ENCODE data around the gene KAT6B. TPM values are rescaled to one million over a fixed set of nuclear protein-coding genes. Genes with fewer than 3 reads are reported as not detected.

The KAT6B gene
- total and polyA plus RNA-seq, 5 donors, result 11.3 to 53.0 (median 46.0) TPM

DNA sequence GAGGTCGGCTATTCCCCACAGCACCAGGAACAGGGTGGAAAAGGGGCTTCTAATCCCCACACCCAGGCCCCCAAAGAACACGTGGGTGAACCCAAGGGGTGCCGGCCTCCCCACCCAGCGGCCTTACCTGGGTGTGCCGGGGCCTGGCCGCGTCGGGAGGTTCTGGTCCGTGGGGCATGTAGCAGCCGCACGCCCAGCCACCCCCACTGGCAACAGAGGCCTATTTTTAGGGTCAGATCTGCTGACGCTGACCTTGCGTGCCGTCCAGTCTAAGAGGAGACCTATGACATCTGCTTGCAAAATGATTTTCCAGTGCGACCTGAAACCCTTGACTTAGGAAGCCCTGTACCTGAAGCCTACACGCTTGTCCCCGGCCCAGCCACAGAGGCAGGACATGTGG lies 247.0 kb downstream of the KAT6B start:
- H3K27me3 ChIP-seq (ENCODE audit: control insufficient read depth, insufficient read depth), result no peaks in the 10 kb centered on the region
- intact Hi-C loops (cut with DNase I), result no loop called here
- no peak overlapping the region for H3K4me3 ChIP-seq (ENCODE audit: low read length)
- WGBS, result 98% methylated on average over 17 of the region's 17 CpGs
- H3K27ac ChIP-seq (ENCODE audit: low read length), result no peak overlapping the region
- no peak for ATAC-seq
- no peak for DNase-seq
- peaks cover 2% of the 10 kb centered on the region for H3K4me1 ChIP-seq (ENCODE audit: control insufficient read depth, insufficient read depth, low read length)
- no peaks in the 10 kb centered on the region for H3K9me3 ChIP-seq (ENCODE audit: control insufficient read depth, low read length)

DNA sequence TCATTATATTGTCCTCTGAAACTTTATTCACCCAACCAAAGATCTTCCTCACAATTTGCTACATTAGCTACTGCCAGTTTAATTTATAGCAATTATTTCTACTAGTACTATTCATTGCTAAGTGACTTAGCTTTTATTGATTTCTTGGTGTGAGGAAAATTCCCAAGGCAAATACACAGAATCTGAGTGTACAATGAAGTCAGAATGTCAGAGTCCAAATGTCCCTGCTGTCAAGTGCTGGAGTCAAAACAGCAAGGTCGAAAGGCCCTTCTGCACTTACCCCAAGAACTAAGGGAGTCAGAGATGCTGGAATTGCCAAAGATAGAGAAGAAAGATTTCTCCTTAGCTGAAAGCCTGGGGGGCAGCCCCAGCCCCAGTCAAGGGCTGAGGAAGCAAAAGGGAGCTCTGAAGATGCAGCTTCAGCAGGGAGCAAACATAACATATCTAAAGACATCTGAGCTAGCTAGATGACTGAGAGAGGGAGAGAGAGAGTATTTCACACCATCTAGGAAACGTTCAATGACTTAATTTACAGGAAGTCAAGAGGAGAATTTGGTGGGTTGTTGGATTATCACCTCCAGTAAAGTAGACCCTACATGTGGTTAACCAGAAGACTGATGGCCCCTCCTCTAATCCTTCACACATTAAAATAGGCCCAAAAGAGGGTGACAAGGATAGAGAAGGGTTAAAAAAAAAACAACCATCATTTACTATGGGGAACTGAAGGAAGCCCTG lies 248.5 kb downstream of the KAT6B start:
- ATAC-seq (no peak), DNase-seq (no peak)
- intact Hi-C loops (cut with DNase I), result no loop called here
- Histone ChIP-seq H3K27me3 (ENCODE audit: control insufficient read depth, insufficient read depth) (no peaks in the 10 kb centered on the region), H3K4me3 (ENCODE audit: low read length) (no peak overlapping the region), H3K4me1 (ENCODE audit: control insufficient read depth, insufficient read depth, low read length) (peaks cover 2% of the 10 kb centered on the region), H3K9me3 (ENCODE audit: control insufficient read depth, low read length) (no peaks in the 10 kb centered on the region), H3K27ac (ENCODE audit: low read length) (no peak overlapping the region)
- WGBS, result 48% methylated on average over 2 of the region's 2 CpGs

DNA sequence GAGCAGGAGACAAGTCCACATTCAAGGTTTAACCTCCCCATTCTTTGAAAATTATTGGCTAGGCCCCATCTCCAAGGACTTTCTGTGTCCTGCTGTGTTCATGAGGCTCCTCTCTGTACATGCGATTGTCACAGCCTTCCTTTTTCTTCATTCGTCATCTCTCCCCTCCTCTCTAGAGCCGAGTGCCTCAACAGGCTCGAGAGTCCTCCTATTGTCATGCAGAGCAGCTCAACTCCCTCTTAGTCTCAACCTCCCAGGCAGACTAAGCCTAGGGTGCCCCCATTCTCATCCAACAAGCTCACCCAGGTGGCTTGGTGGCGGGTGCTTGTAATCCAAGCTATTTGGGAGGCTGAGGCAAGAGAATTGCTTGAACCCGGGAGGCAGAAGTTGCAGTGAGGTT lies 249.9 kb downstream of the KAT6B start:
- ATAC-seq (no peak), DNase-seq (no peak)
- H3K27me3 ChIP-seq (ENCODE audit: control insufficient read depth, insufficient read depth), result no peaks in the 10 kb centered on the region
- H3K27ac ChIP-seq (ENCODE audit: low read length), result no peak overlapping the region
- WGBS, result 89% methylated on average over 6 of the region's 6 CpGs
- no peak overlapping the region for H3K4me3 ChIP-seq (ENCODE audit: low read length)
- intact Hi-C loops (cut with DNase I), result no loop called here
- peaks cover under 1% of the 10 kb centered on the region for H3K4me1 ChIP-seq (ENCODE audit: control insufficient read depth, insufficient read depth, low read length)
- H3K9me3 ChIP-seq (ENCODE audit: control insufficient read depth, low read length), result no peaks in the 10 kb centered on the region

DNA sequence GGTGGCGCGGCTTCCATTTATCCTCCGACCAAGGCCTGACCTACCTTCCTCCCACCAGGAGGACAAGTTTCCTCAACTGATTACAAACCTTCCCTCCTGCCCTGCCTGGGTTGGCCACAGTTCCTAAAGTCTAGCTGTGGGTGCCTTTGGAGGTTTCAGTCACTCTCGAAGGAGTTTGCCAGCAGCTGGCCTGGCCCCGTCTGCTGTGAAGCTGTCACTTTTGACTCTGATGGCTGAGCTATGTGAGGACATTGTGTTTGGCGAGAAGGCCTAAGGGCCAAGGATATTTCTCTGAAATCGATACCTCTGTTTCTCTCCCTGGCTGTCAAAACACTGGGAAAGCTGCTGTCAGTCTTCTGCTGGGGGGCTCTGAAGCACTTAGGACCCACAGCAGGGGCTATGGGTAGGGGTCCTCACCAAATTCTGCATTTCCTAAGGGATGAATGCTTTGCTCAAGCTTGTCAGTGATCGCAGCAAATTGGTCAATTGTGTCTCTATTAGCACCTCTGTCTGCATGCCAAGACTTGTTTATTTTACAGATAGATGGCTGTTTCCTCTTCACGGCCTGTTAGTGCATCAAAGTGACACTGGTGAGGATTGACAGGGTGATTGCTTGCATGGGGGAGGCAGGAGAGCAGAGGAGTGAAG lies 253.2 kb downstream of the KAT6B start:
- WGBS, result 75% methylated on average over 9 of the region's 9 CpGs
- no peak for ATAC-seq

DNA sequence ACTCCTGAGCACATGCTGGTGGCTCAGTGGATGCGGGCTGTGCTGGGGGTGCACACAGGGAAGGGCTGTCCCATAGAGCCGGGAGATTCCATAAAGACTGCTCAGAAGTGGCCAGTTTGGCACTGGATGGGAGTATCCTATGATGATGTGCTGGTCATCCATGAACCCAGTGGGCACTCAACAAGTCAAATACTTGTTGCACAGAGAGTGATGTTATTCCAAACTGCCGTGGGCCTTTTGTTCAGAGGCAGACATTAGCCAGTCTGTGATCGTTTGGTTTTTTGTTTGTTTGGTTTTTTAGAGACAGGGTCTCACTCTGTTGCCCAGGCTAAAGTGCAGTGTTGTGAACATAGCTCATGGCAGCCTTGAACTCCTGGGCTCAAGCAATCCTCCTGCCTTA lies 254.2 kb downstream of the KAT6B start:
- H3K27me3 ChIP-seq (ENCODE audit: control insufficient read depth, insufficient read depth), result no peaks in the 10 kb centered on the region
- no peak for ATAC-seq
- H3K9me3 ChIP-seq (ENCODE audit: control insufficient read depth, low read length), result no peaks in the 10 kb centered on the region
- DNase-seq, result no peak
- no peaks in the 10 kb centered on the region for H3K4me1 ChIP-seq (ENCODE audit: control insufficient read depth, insufficient read depth, low read length)
- no peak overlapping the region for H3K27ac ChIP-seq (ENCODE audit: low read length)
- WGBS, result 91% methylated on average over 4 of the region's 4 CpGs
- intact Hi-C loops (cut with DNase I), result no loop called here
- H3K4me3 ChIP-seq (ENCODE audit: low read length), result no peak overlapping the region

More for the DNA sequence above, 253.2 kb downstream of the KAT6B start:
- Histone ChIP-seq H3K27me3 (ENCODE audit: control insufficient read depth, insufficient read depth) (no peaks in the 10 kb centered on the region), H3K9me3 (ENCODE audit: control insufficient read depth, low read length) (no peaks in the 10 kb centered on the region), H3K4me1 (ENCODE audit: control insufficient read depth, insufficient read depth, low read length) (no peaks in the 10 kb centered on the region), H3K27ac (ENCODE audit: low read length) (no peak overlapping the region), H3K4me3 (ENCODE audit: low read length) (no peak overlapping the region)
- intact Hi-C loops (cut with DNase I), result no loop called here
- DNase-seq, result no peak

DNA sequence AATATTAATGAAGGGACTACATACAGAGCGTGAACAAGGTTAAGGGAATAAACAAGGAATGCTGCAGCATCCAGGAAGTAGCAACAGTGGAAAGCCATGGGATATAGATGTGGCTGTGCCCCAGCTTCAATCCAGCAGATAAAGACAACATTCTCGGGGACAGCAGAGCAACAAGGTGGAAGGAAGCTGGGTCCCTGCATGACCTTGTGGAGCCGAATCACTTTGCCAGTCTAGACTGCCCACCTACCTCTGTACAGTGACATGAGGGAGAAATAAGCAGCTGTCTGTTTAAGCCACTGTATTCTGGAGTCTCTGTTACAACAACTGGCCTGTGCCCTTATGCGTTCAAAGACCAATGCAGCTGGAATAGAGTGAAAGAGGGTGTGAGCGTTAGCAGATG lies 255.0 kb downstream of the KAT6B start:
- 93% methylated on average over 5 of the region's 5 CpGs for WGBS
- no peaks in the 10 kb centered on the region for H3K27me3 ChIP-seq (ENCODE audit: control insufficient read depth, insufficient read depth)
- DNase-seq, result no peak
- no peak overlapping the region for H3K27ac ChIP-seq (ENCODE audit: low read length)
- no peak overlapping the region for H3K4me3 ChIP-seq (ENCODE audit: low read length)
- no peak for ATAC-seq
- no peaks in the 10 kb centered on the region for H3K4me1 ChIP-seq (ENCODE audit: control insufficient read depth, insufficient read depth, low read length)
- no peaks in the 10 kb centered on the region for H3K9me3 ChIP-seq (ENCODE audit: control insufficient read depth, low read length)
- intact Hi-C loops (cut with DNase I), result no loop called here

Data from right cardiac atrium (tissue), 5 donors.